Lower leg skin (tissue), 3 donors: Measurements from ENCODE around the gene S1PR2.

Source experiments
- POLR2A ChIP-seq, 2 donors: fragments of 450-650 bp; IDR thresholded peaks; one replicate each; pipeline ENCODE4 v1.6.1; 2016 to 2017; ENCODE audit warnings: antibody characterized with exemption in 2 of 2, mild to moderate bottlenecking in 1 of 2, moderate library complexity in 1 of 2
- TF ChIP-seq, protein P1 (sequence below), 3 donors: fragments of 450-650 bp; IDR thresholded peaks; one replicate each; pipeline ENCODE4 v1.5.1; 2016; ENCODE audit warnings: antibody characterized with exemption in 3 of 3, mild to moderate bottlenecking in 3 of 3, moderate library complexity in 2 of 3

DNA sequence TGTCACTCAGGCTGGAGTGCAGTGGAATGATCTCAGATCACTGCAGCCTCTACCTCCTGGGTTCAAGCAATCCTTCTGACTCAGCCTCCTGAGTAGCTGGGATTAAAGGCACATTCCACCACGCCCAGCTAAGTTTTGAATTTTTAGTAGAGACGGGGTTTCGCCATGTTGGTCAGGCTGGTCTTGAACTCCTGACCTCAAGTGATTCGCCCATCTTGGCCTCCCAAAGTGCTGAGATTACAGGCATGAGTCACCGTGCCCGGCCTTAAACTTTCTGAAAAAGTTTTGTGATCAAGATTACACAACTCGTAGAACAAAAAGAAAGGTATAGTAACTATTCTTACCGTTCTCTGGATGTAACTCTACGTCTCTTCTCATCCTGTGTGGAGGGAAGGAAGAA lies 57.6 kb downstream of the S1PR2 start:
- no peak for TF ChIP-seq POLR2A (IDR thresholded peaks at IDR 0.05)
- TF ChIP-seq, protein P1, sequence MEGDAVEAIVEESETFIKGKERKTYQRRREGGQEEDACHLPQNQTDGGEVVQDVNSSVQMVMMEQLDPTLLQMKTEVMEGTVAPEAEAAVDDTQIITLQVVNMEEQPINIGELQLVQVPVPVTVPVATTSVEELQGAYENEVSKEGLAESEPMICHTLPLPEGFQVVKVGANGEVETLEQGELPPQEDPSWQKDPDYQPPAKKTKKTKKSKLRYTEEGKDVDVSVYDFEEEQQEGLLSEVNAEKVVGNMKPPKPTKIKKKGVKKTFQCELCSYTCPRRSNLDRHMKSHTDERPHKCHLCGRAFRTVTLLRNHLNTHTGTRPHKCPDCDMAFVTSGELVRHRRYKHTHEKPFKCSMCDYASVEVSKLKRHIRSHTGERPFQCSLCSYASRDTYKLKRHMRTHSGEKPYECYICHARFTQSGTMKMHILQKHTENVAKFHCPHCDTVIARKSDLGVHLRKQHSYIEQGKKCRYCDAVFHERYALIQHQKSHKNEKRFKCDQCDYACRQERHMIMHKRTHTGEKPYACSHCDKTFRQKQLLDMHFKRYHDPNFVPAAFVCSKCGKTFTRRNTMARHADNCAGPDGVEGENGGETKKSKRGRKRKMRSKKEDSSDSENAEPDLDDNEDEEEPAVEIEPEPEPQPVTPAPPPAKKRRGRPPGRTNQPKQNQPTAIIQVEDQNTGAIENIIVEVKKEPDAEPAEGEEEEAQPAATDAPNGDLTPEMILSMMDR (IDR thresholded peaks at IDR 0.05), result no peak
